Loucy (cell line): ENCODE measurements around the gene NRIP1.

Experiments used
- H2AFZ ChIP-seq: fragments of 200-600 bp; sonication (generic); 2 replicates; pipeline ENCODE4 v1.6.0; 2016; ENCODE audit warnings: antibody characterized with exemption, mild to moderate bottlenecking, low read length, moderate library complexity
- H3F3A ChIP-seq: fragments of 200-600 bp; 2 replicates; pipeline ENCODE4 v1.6.0; 2016; ENCODE audit warnings: antibody characterized with exemption, low read depth, mild to moderate bottlenecking
- H3K27me3 ChIP-seq: fragments of 200-600 bp; sonication (generic); 2 replicates; pipeline ENCODE4 v1.6.1; 2014; ENCODE audit warnings: low read length, mild to moderate bottlenecking; ENCODE audit not compliant: insufficient read depth, poor library complexity, severe bottlenecking
- H3K36me3 ChIP-seq: fragments of 200-600 bp; sonication (generic); 2 replicates; pipeline ENCODE4 v1.6.1; 2016; ENCODE audit warnings: low read length; ENCODE audit not compliant: insufficient read depth
- H3K4me1 ChIP-seq: fragments of 200-600 bp; sonication (generic); 2 replicates; pipeline ENCODE4 v1.5.1; 2014; ENCODE audit warnings: low read length, mild to moderate bottlenecking; ENCODE audit not compliant: insufficient read depth, poor library complexity, severe bottlenecking
- H3K4me2 ChIP-seq: fragments of 200-600 bp; sonication (generic); 2 replicates; pipeline ENCODE4 v1.6.0; 2014; ENCODE audit warnings: antibody characterized with exemption, low read length, low read depth, mild to moderate bottlenecking; ENCODE audit not compliant: poor library complexity, severe bottlenecking
- H3K4me3 ChIP-seq: fragments of 200-600 bp; sonication (generic); 2 replicates; pipeline ENCODE4 v1.5.1; 2014; ENCODE audit warnings: low read length, mild to moderate bottlenecking, mixed read lengths; ENCODE audit not compliant: poor library complexity, severe bottlenecking
- H3K79me2 ChIP-seq: fragments of 200-600 bp; sonication (generic); 2 replicates; pipeline ENCODE4 v1.6.1; 2014; ENCODE audit warnings: low read length; ENCODE audit not compliant: insufficient read depth
- H3K9ac ChIP-seq: fragments of 200-600 bp; sonication (generic); 2 replicates; pipeline ENCODE4 v1.6.0; 2014; ENCODE audit warnings: mild to moderate bottlenecking, low read depth, low read length, moderate library complexity; ENCODE audit not compliant: poor library complexity, severe bottlenecking
- H3K9me2 ChIP-seq: fragments of 200-600 bp; sonication (generic); replicated peaks from 2 replicates; pipeline ENCODE4 v1.6.1; 2016; ENCODE audit warnings: low read depth, low read length, mixed read lengths
- H3K9me3 ChIP-seq: fragments of 200-600 bp; sonication (generic); 2 replicates; pipeline ENCODE4 v1.6.1; 2014; ENCODE audit warnings: mild to moderate bottlenecking, antibody characterized with exemption, low read length, low read depth; ENCODE audit not compliant: insufficient read depth
- H4K20me1 ChIP-seq: fragments of 200-600 bp; sonication (generic); 2 replicates; pipeline ENCODE4 v1.6.0; 2014; ENCODE audit warnings: antibody characterized with exemption, low read length, mild to moderate bottlenecking; ENCODE audit not compliant: insufficient read depth, poor library complexity, severe bottlenecking
- EZH2phosphoT487 ChIP-seq: fragments of 200-600 bp; IDR thresholded peaks from 2 replicates; pipeline ENCODE4 v1.6.1; 2018; ENCODE audit warnings: antibody characterized with exemption, mild to moderate bottlenecking, moderate library complexity, borderline replicate concordance
- TF ChIP-seq, protein P1 (sequence below): fragments of 200-600 bp; sonication (generic); conservative IDR thresholded peaks from 2 replicates; pipeline ENCODE4 v1.5.1; 2014; ENCODE audit warnings: mild to moderate bottlenecking, antibody characterized with exemption, low read length

NRIP1 gene

DNA sequence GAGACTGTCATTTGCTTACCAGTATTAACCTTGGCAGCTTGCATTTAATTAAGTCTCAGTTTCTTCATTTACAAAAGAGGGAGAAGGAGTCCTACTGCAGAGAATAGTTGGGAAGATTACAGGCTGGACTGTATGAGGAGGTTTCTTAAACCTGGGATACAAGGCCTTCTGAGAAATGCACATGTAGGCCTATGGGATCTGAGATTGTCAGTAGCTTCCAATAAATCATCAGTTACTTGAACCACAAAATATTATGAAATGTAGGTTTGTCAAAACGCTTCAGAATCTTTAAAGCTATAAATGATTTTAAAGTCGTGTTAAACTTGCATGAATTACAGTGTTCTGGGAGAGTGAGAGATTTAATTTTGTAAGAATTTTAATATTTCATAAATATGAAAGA lies 69.6 kb downstream of the NRIP1 start:
- Histone ChIP-seq H3K4me3 (no peak overlapping the region), H3F3A (0 out of 2 replicates have a peak, but pooled peaks cover 3% of the 10 kb centered on the region), H3K79me2 (peaks cover 61% of the 10 kb centered on the region), H3K4me1 (no peaks in the 10 kb centered on the region), H4K20me1 (peaks cover 5% of the 10 kb centered on the region), H3K4me2 (no peak overlapping the region), H3K9me3 (no peaks in the 10 kb centered on the region), H3K9me2 (no peaks in the 10 kb centered on the region), H3K9ac (no peak overlapping the region), H2AFZ (no peak overlapping the region), H3K36me3 (peaks cover 9% of the 10 kb centered on the region; the same call in 1 of the 2 replicates), H3K27me3 (no peaks in the 10 kb centered on the region)
- TF ChIP-seq, protein P1, sequence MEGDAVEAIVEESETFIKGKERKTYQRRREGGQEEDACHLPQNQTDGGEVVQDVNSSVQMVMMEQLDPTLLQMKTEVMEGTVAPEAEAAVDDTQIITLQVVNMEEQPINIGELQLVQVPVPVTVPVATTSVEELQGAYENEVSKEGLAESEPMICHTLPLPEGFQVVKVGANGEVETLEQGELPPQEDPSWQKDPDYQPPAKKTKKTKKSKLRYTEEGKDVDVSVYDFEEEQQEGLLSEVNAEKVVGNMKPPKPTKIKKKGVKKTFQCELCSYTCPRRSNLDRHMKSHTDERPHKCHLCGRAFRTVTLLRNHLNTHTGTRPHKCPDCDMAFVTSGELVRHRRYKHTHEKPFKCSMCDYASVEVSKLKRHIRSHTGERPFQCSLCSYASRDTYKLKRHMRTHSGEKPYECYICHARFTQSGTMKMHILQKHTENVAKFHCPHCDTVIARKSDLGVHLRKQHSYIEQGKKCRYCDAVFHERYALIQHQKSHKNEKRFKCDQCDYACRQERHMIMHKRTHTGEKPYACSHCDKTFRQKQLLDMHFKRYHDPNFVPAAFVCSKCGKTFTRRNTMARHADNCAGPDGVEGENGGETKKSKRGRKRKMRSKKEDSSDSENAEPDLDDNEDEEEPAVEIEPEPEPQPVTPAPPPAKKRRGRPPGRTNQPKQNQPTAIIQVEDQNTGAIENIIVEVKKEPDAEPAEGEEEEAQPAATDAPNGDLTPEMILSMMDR = no peak
- no peak for TF ChIP-seq EZH2phosphoT487

DNA sequence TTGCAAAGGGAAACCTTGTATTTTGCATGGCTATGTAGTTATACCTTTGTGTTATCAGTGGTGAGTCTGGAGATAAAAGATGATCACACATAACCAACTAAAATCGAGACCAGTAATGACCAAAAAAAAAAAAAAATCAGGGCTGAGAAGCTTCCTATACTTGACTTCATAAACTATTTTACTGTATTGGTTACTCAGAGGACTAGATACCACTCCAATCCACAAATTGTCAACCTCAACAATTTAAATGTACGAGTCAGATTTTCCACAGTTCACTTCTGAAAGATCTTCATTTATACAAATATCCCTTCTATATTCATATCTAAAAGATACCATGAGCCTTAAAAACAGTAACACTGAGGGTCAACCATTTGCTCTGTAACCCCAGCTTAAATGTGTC lies 71.7 kb downstream of the NRIP1 start:
- H3K79me2 ChIP-seq = peaks cover 40% of the 10 kb centered on the region
- no peak overlapping the region for H3K9ac ChIP-seq
- TF ChIP-seq, protein P1 = no peak
- no peak for TF ChIP-seq EZH2phosphoT487
- H3K4me2 ChIP-seq = no peak overlapping the region
- H3K9me3 ChIP-seq = no peaks in the 10 kb centered on the region
- H3K27me3 ChIP-seq = no peaks in the 10 kb centered on the region
- H4K20me1 ChIP-seq = peaks cover 2% of the 10 kb centered on the region
- no peaks in the 10 kb centered on the region for H3K4me1 ChIP-seq
- no peak overlapping the region for H2AFZ ChIP-seq
- peaks cover 14% of the 10 kb centered on the region; the same call in 1 of the 2 replicates for H3K36me3 ChIP-seq
- 0 out of 2 replicates have a peak, but pooled peaks cover 3% of the 10 kb centered on the region for H3F3A ChIP-seq
- no peaks in the 10 kb centered on the region for H3K9me2 ChIP-seq
- no peak overlapping the region for H3K4me3 ChIP-seq

GRCh38 chr21:14991957-14992356 lies 72.8 kb downstream of the NRIP1 start:
- no peaks in the 10 kb centered on the region for H3K9me3 ChIP-seq
- H3K9ac ChIP-seq = no peak overlapping the region
- H3K79me2 ChIP-seq = peaks cover 33% of the 10 kb centered on the region
- H3K36me3 ChIP-seq = peaks cover 20% of the 10 kb centered on the region; the same call in 1 of the 2 replicates
- no peak overlapping the region for H2AFZ ChIP-seq
- no peaks in the 10 kb centered on the region for H3K9me2 ChIP-seq
- no peaks in the 10 kb centered on the region for H3K4me1 ChIP-seq
- no peaks in the 10 kb centered on the region for H3K27me3 ChIP-seq
- H4K20me1 ChIP-seq = peaks cover 2% of the 10 kb centered on the region
- H3F3A ChIP-seq = 0 out of 2 replicates have a peak, but pooled peaks cover 3% of the 10 kb centered on the region
- no peak for TF ChIP-seq EZH2phosphoT487
- TF ChIP-seq, protein P1 = no peak
- no peak overlapping the region for H3K4me2 ChIP-seq
- H3K4me3 ChIP-seq = no peak overlapping the region
